HepG2 (cell line): ENCODE data around the gene GJB6.

Experiments used
- CHD4 ChIP-seq: fragments of 200-600 bp; sonication (generic); IDR thresholded peaks from 2 replicates; pipeline ENCODE4 v1.7.0; 2017; ENCODE audit warnings: mild to moderate bottlenecking, low read length, borderline replicate concordance
- EED ChIP-seq: sonication (generic); formaldehyde crosslinking; IDR thresholded peaks from 2 replicates; pipeline ENCODE4 v1.5.0; 2020; ENCODE audit warnings: mild to moderate bottlenecking, missing genetic modification reagents
- HCFC1 ChIP-seq: fragments of 150-350 bp; IDR thresholded peaks from 2 replicates; pipeline ENCODE4 v1.6.1; 2014; ENCODE audit warnings: low read depth, low read length
- KDM1A ChIP-seq: IDR thresholded peaks from 2 replicates; pipeline ENCODE4 v1.6.1; 2016; ENCODE audit warnings: missing compliant biosample characterization
- MXI1 ChIP-seq: IDR thresholded peaks from 3 replicates; pipeline ENCODE4 v1.6.1; 2012; ENCODE audit warnings: low read depth, low read length, inconsistent platforms, borderline replicate concordance
- NR2C2 ChIP-seq: sonication (generic); formaldehyde crosslinking; IDR thresholded peaks from 2 replicates; pipeline ENCODE4 v1.4.0; 2020; ENCODE audit warnings: missing genetic modification reagents, mild to moderate bottlenecking, moderate library complexity, borderline replicate concordance
- NR2F2 ChIP-seq: IDR thresholded peaks from 2 replicates; pipeline ENCODE4 v1.6.1; 2012; ENCODE audit warnings: low read depth, inconsistent platforms, borderline replicate concordance
- NR3C1 ChIP-seq: sonication (generic); formaldehyde crosslinking; IDR thresholded peaks from 2 replicates; pipeline ENCODE4 v1.4.0; 2020; ENCODE audit warnings: missing genetic modification reagents
- PCBP2 ChIP-seq: fragments of 200-400 bp; formaldehyde crosslinking; optimal IDR thresholded peaks from 2 replicates; pipeline ENCODE3; 2018; ENCODE audit warnings: low read length, low read depth; ENCODE audit not compliant: poor library complexity, severe bottlenecking
- PRPF4 ChIP-seq: fragments of 200-400 bp; formaldehyde crosslinking; IDR thresholded peaks from 2 replicates; pipeline ENCODE4 v1.6.1; 2016; ENCODE audit warnings: low read length, low read depth; ENCODE audit not compliant: poor library complexity, severe bottlenecking
- ZNF746 ChIP-seq: sonication (generic); formaldehyde crosslinking; IDR thresholded peaks from 2 replicates; pipeline ENCODE4 v1.8.0; 2022; ENCODE audit warnings: mild to moderate bottlenecking, missing genetic modification reagents
- TF ChIP-seq, protein P1 (sequence below): sonication (generic); formaldehyde crosslinking; IDR thresholded peaks from 2 replicates; pipeline ENCODE4 v1.5.0; 2020; ENCODE audit warnings: mild to moderate bottlenecking, missing genetic modification reagents, moderate library complexity
- TF ChIP-seq, protein P2 (sequence below): sonication (generic); formaldehyde crosslinking; IDR thresholded peaks from 2 replicates; pipeline ENCODE4 v1.5.0; 2020; ENCODE audit warnings: missing genetic modification reagents

DNA sequence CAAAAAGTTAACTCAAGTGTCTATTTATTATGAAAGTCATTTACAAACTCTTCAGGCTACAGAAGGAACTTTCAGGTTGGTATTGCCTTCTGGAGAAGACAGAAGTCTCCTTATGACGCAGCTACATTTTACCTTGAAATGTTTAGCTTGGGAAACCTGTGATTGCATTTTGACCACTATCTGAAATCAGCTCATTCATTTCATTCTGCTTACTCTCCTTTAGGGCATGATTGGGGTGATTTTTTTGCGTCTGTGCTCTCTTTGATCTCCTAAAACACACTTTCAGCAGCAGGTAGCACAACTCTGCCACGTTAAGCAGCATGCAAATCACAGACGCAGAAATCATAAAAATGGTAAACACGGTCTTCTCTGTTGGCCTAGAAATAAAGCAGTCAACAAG lies 9.6 kb downstream of the GJB6 start:
- TF ChIP-seq NR2C2 (CRISPR knock-in tag) (no peak), KDM1A (CRISPR knock-in tag) (no peak), HCFC1 (no peak), NR2F2 (no peak), EED (no peak), ZNF746 (CRISPR knock-in tag) (no peak), PRPF4 (no peak), MXI1 (no peak), PCBP2 (no peak), NR3C1 (CRISPR knock-in tag) (no peak), CHD4 (no peak)
- TF ChIP-seq, protein P1, sequence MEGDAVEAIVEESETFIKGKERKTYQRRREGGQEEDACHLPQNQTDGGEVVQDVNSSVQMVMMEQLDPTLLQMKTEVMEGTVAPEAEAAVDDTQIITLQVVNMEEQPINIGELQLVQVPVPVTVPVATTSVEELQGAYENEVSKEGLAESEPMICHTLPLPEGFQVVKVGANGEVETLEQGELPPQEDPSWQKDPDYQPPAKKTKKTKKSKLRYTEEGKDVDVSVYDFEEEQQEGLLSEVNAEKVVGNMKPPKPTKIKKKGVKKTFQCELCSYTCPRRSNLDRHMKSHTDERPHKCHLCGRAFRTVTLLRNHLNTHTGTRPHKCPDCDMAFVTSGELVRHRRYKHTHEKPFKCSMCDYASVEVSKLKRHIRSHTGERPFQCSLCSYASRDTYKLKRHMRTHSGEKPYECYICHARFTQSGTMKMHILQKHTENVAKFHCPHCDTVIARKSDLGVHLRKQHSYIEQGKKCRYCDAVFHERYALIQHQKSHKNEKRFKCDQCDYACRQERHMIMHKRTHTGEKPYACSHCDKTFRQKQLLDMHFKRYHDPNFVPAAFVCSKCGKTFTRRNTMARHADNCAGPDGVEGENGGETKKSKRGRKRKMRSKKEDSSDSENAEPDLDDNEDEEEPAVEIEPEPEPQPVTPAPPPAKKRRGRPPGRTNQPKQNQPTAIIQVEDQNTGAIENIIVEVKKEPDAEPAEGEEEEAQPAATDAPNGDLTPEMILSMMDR (CRISPR knock-in tag), result no peak
- TF ChIP-seq, protein P2, sequence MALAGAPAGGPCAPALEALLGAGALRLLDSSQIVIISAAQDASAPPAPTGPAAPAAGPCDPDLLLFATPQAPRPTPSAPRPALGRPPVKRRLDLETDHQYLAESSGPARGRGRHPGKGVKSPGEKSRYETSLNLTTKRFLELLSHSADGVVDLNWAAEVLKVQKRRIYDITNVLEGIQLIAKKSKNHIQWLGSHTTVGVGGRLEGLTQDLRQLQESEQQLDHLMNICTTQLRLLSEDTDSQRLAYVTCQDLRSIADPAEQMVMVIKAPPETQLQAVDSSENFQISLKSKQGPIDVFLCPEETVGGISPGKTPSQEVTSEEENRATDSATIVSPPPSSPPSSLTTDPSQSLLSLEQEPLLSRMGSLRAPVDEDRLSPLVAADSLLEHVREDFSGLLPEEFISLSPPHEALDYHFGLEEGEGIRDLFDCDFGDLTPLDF (CRISPR knock-in tag), result no peak
